VCaP (cell line): ENCODE measurements around the gene TNKS2.
"Not testable (repeated sequence)": the region's sequence is repeated elsewhere in the genome, so short reads cannot be mapped to it uniquely, and the experiment has no call there.

Experiments
- H3K27ac ChIP-seq: fragments of 450-650 bp; 2 replicates; pipeline ENCODE4 v1.5.1; 2017
- TF ChIP-seq, protein P1 (sequence below): fragments of 450-650 bp; conservative IDR thresholded peaks from 2 replicates; pipeline ENCODE4 v1.5.1; 2017; ENCODE audit warnings: mild to moderate bottlenecking, moderate library complexity

Gene TNKS2

DNA sequence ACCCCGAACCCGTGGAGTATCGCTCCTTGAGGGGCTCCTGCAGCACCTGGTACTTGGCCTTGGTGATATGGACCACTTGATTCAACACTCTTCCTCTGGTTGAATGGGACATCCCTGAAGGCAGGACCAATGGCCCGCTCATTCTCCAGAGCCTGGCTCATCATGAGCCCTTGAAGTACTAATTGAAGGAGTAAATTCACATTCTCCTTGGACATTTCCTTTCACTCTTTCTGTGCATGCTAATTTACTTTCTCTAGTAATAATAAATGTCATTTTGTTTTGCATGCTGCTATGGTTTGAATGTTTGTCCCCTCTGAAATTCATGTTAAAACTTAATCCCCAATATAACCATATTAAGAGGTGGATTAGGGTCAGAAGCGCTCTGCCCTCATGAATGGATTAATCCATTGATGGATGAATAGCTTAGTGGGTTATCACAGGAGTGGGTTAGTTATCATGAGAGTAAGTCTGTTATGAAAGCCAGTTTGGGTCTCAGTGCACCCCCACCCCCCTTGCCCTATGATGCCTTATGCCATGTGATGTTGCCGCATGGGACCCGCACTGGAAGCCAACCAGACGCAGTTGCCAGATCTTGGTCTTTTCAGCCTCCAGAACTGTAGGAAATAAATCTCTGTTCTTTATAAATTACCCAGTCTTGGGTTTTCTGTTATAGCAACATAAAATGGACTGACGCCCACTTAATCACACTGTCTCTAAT lies 87.3 kb downstream of the TNKS2 start:
- TF ChIP-seq, protein P1, sequence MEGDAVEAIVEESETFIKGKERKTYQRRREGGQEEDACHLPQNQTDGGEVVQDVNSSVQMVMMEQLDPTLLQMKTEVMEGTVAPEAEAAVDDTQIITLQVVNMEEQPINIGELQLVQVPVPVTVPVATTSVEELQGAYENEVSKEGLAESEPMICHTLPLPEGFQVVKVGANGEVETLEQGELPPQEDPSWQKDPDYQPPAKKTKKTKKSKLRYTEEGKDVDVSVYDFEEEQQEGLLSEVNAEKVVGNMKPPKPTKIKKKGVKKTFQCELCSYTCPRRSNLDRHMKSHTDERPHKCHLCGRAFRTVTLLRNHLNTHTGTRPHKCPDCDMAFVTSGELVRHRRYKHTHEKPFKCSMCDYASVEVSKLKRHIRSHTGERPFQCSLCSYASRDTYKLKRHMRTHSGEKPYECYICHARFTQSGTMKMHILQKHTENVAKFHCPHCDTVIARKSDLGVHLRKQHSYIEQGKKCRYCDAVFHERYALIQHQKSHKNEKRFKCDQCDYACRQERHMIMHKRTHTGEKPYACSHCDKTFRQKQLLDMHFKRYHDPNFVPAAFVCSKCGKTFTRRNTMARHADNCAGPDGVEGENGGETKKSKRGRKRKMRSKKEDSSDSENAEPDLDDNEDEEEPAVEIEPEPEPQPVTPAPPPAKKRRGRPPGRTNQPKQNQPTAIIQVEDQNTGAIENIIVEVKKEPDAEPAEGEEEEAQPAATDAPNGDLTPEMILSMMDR = no peak
- no peak overlapping the region for H3K27ac ChIP-seq

GRCh38 chr10:91886954-91887271 lies 88.7 kb downstream of the TNKS2 start:
- no peak overlapping the region for H3K27ac ChIP-seq
- TF ChIP-seq, protein P1 = no peak

DNA sequence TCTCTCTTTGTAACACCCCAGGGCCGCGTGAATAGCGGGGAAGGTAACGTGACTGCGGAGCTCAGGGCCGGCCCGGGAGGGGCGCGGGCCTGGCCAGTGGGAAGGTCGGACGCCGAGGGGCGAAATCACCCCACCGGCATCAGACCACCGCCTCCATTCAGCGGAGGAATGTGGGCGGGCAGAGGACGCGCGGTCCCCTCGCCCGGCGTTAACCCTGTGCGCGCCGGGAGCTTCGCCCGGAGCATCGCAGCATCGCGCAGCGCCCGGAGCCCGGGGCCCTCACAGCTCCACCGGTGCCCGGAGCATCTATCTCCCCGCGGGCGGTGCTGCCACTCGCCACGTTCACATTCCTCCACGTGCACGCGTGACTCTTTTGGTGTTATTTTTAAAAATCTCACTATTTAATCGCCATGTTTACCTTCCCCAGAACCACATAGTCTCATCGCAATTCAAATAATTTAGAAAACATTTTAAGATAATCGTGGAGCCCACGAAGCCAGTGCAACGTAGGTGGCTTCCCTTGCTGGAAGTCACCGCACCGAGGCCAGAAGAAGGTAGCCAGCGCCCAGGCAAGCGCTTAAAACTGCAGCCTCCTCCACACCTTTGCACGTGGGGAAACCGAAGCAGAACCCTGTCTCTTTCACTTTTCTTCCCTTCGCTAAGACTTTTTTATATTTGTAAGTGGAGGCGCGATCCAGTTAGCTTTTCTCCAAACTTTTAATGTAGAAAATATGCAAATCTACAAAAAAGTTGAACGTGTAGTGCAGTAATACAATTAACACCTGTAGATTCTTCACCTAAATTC lies 89.2 kb downstream of the TNKS2 start:
- no peak overlapping the region for H3K27ac ChIP-seq
- TF ChIP-seq, protein P1 = no peak

DNA sequence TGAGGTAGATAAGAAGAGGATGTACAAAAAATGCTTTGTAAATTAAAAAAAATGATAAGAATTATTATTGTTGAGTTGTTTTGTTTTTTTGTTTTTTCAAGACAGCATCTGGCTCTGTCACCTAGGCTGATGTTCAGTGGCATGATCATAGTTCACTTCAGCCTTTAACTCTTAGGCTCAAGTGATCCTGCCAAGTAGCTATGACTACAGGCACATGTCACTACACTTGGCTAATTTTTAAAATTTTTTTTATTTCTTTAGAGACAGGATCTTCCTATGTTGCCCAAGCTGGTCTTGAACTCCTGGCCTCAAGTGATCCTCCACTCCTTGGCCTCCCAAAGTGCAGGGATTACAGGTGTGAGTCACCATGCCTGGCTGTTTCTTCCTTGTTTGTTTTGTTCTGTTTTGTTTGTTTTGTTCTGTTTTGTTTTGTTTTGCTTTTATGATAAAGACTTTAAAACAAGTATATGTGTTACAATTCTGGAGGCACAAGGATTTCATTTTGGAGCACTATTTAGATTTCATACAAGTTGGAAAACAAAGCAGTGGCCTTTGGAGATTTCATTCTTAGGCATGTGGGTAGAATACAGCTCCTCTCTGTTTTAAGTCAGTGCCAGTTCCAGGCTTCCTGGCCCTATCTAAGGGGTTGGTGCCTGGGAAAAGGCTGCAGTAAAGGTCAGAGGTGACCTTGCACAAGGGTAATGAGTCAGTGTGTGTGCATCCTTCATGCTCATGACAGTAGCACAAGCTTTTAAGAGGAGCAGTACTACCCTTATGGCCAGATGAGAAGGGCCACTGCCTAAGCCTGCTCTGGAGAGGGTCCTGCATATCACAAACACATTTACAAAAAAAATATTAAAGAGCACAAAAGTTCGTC lies 93.1 kb downstream of the TNKS2 start:
- TF ChIP-seq, protein P1 = no peak
- no peak overlapping the region for H3K27ac ChIP-seq

- TF ChIP-seq, protein P1 = no peak
These were observed 94.8 kb downstream of the TNKS2 start for GRCh38 chr10:91893051-91893450.

GRCh38 chr10:91894261-91894685 lies 96.0 kb downstream of the TNKS2 start:
- not testable (repeated sequence) for H3K27ac ChIP-seq

More at GRCh38 chr10:91893051-91893450, 94.8 kb downstream of the TNKS2 start:
- H3K27ac ChIP-seq = no peak overlapping the region

GRCh38 chr10:91896212-91896756 lies 98.1 kb downstream of the TNKS2 start:
- no peak overlapping the region for H3K27ac ChIP-seq

More at GRCh38 chr10:91896212-91896756, 98.1 kb downstream of the TNKS2 start:
- TF ChIP-seq, protein P1 = no peak
